ENCODE results near the gene LZTS3. TPM values are rescaled to one million over a fixed set of nuclear protein-coding genes. Genes with fewer than 3 reads are reported as not detected.
"Not testable (repeated sequence)": the region's sequence is repeated elsewhere in the genome, so short reads cannot be mapped to it uniquely, and the experiment has no call there.

The LZTS3 gene
- total RNA-seq, 1 donor from 2014 or later = 14.9 TPM

GRCh38 chr20:3128275-3128984, 44.9 kb downstream of the LZTS3 start:
- intact Hi-C loops (cut with DNase I) = no loop called here
- no peaks in the 10 kb centered on the region for H3K27me3 ChIP-seq
- TF ChIP-seq, protein P1, sequence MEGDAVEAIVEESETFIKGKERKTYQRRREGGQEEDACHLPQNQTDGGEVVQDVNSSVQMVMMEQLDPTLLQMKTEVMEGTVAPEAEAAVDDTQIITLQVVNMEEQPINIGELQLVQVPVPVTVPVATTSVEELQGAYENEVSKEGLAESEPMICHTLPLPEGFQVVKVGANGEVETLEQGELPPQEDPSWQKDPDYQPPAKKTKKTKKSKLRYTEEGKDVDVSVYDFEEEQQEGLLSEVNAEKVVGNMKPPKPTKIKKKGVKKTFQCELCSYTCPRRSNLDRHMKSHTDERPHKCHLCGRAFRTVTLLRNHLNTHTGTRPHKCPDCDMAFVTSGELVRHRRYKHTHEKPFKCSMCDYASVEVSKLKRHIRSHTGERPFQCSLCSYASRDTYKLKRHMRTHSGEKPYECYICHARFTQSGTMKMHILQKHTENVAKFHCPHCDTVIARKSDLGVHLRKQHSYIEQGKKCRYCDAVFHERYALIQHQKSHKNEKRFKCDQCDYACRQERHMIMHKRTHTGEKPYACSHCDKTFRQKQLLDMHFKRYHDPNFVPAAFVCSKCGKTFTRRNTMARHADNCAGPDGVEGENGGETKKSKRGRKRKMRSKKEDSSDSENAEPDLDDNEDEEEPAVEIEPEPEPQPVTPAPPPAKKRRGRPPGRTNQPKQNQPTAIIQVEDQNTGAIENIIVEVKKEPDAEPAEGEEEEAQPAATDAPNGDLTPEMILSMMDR (IDR thresholded peaks at IDR 0.05) = no peak
- H3K27ac ChIP-seq = no peak overlapping the region
- no peaks in the 10 kb centered on the region for H3K9me3 ChIP-seq
- DNase-seq (ENCODE audit: low spot score in 2 of 2) = no peak
- no peaks in the 10 kb centered on the region for H3K36me3 ChIP-seq
- no peaks in the 10 kb centered on the region for H3K4me1 ChIP-seq
- no peak overlapping the region for H3K4me3 ChIP-seq

DNA sequence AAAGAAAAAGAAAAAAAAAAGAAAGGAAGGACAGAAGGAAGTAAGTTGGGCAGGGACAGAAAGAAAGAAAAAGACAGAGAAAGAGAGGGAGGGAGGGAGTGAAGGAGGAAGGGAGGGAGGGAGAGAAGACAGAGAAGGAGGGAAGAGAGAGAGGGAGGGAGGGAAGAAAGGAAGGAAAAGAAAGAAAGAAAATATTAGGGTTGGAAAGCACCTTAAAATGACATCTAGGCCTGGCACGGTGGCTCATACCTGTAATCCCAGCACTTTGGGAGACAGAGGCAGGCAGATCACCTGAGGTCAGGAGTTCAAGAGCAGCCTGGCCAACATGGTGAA, 46.9 kb downstream of the LZTS3 start:
- H3K36me3 ChIP-seq = peaks cover 8% of the 10 kb centered on the region in 2 donors
- TF ChIP-seq, protein P1 (IDR thresholded peaks at IDR 0.05) = no peak
- no peaks in the 10 kb centered on the region for H3K4me1 ChIP-seq
- intact Hi-C loops (cut with DNase I) = no loop called here
- H3K9me3 ChIP-seq = no peaks in the 10 kb centered on the region
- H3K27me3 ChIP-seq = no peaks in the 10 kb centered on the region
- no peak for DNase-seq (ENCODE audit: low spot score in 2 of 2)
- no peak overlapping the region for H3K4me3 ChIP-seq
- H3K27ac ChIP-seq = no peak overlapping the region

DNA sequence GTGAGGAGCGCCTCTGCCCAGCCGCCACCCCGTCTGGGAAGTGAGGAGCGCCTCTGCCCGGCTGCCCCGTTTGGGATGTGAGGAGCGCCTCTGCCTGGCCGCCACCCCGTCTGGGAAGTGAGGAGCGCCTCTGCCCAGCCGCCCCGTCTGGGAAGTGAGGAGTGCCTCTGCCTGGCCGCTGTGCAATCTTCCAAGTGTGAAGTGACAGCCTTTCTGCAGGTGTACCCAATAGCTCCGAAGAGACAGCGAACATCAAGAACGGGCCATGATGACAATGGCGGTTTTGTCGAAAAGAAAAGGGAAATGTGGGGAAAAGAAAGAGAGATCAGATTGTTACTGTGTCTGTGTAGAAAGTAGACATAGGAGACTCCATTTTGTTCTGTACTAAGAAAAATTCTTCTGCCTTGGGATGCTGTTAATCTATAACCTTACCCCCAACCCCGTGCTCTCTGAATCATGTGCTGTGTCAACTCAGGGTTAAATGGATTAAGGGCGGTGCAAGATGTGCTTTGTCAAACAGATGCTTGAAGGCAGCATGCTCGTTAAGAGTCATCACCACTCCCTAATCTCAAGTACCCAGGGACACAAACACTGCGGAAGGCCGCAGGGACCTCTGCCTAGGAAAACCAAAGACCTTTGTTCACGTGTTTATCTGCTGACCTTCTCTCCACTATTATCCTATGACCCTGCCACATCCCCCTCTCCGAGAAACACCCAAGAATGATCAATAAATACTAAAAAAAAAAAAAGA, 47.4 kb downstream of the LZTS3 start:
- H3K27me3 ChIP-seq; H3K27ac ChIP-seq; intact Hi-C loops (cut with DNase I); H3K4me3 ChIP-seq; DNase-seq (ENCODE audit: low spot score in 2 of 2); H3K9me3 ChIP-seq; H3K4me1 ChIP-seq: not testable (repeated sequence)
- H3K36me3 ChIP-seq = peaks cover 13 to 14% of the 10 kb centered on the region in 2 donors

- H3K9me3 ChIP-seq = not testable (repeated sequence)
These were observed 48.4 kb downstream of the LZTS3 start for GRCh38 chr20:3124773-3125560.

DNA sequence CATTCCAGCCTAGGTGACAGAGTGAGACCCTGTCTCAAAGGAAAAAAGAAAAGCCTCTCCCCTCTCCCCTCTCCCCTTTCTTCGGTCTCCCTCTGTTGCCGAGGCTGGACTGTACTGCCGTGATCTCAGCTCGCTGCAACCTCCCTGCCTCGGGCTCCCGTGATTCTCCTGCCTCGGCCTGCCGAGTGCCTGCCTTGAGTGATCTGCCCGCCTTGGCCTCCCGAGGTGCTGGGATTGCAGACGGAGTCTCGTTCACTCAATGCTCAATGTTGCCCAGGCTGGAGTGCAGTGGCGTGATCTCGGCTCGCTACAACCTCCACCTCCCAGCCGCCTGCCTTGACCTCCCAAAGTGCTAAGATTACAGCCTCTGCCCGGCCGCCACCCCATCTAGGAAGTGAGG, 49.2 kb downstream of the LZTS3 start:
- DNase-seq (ENCODE audit: low spot score in 2 of 2); H3K4me3 ChIP-seq; H3K27ac ChIP-seq; H3K4me1 ChIP-seq; H3K9me3 ChIP-seq; H3K27me3 ChIP-seq; intact Hi-C loops (cut with DNase I): not testable (repeated sequence)
- H3K36me3 ChIP-seq = peaks cover 18 to 19% of the 10 kb centered on the region in 2 donors

More at GRCh38 chr20:3124773-3125560, 48.4 kb downstream of the LZTS3 start:
- H3K27me3 ChIP-seq; DNase-seq (ENCODE audit: low spot score in 2 of 2); intact Hi-C loops (cut with DNase I); H3K4me3 ChIP-seq; H3K27ac ChIP-seq; H3K4me1 ChIP-seq: not testable (repeated sequence)
- peaks cover 16 to 18% of the 10 kb centered on the region in 2 donors for H3K36me3 ChIP-seq

DNA sequence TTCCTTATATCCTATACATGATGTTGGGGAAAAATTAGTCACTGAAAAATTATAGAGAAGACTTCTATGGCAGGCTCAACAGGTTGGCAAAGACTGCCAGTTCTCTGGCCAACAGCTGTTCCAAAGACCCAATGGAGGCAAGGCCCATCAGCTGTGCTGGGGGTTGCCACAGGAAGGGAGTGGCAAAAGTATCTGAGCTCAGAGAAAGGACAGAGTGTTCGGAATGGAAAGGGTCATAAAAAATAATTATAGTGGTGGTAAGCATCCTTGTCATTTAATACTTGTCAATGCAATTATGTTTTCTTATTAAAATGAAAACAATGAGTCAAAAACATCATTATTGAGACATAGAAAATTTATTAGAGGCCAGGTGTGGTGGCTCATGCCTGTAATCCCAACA, 49.8 kb downstream of the LZTS3 start:
- DNase-seq (ENCODE audit: low spot score in 2 of 2) = no peak
- H3K4me1 ChIP-seq = no peaks in the 10 kb centered on the region
- intact Hi-C loops (cut with DNase I) = no loop called here
- no peaks in the 10 kb centered on the region for H3K9me3 ChIP-seq
- no peak overlapping the region for H3K27ac ChIP-seq
- no peak overlapping the region for H3K4me3 ChIP-seq
- H3K36me3 ChIP-seq = peaks cover 18 to 21% of the 10 kb centered on the region in 2 donors
- H3K27me3 ChIP-seq = no peaks in the 10 kb centered on the region
- TF ChIP-seq, protein P1 (IDR thresholded peaks at IDR 0.05) = no peak

All from ascending aorta (tissue), 2 donors.